Esophagus squamous epithelium (tissue), 4 donors: ENCODE results near the gene FAM163A.

Experiments used
- POLR2A ChIP-seq, 4 donors: fragments of 450-650 bp; IDR thresholded peaks; one replicate each; pipeline ENCODE4 v1.6.1; 2017; ENCODE audit warnings: antibody characterized with exemption in 4 of 4, mild to moderate bottlenecking in 4 of 4, moderate library complexity in 3 of 4
- TF ChIP-seq, protein P1 (sequence below), 6 experiments: fragments of 450-650 bp in 4 of 6; fragments of 200-600 bp in 2 of 6; sonication (generic) in 2 of 6; IDR thresholded peaks; one replicate each; pipeline ENCODE4 v1.5.1; 2016 to 2019; ENCODE audit warnings: antibody characterized with exemption in 6 of 6, mild to moderate bottlenecking in 4 of 6, moderate library complexity in 4 of 6

DNA sequence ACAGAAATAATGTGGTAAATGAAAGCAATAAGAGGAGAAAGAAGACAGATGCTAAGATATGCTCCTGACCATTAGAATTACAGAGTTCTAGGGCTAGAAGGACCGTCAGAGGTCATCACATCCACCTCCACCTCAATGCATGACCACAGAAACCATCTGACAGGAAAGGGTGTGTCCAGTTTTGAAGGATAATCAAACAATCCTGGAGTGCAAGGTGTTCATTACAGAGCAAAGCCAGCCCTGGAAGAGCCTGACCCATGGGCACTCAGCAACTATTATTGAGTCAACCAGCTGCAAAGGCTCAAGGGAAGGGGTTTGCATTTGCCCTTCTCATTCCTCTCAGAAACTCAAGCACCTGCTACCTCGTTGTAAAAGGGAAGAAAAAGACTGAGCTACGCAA lies 88.1 kb downstream of the FAM163A start:
- TF ChIP-seq, protein P1, sequence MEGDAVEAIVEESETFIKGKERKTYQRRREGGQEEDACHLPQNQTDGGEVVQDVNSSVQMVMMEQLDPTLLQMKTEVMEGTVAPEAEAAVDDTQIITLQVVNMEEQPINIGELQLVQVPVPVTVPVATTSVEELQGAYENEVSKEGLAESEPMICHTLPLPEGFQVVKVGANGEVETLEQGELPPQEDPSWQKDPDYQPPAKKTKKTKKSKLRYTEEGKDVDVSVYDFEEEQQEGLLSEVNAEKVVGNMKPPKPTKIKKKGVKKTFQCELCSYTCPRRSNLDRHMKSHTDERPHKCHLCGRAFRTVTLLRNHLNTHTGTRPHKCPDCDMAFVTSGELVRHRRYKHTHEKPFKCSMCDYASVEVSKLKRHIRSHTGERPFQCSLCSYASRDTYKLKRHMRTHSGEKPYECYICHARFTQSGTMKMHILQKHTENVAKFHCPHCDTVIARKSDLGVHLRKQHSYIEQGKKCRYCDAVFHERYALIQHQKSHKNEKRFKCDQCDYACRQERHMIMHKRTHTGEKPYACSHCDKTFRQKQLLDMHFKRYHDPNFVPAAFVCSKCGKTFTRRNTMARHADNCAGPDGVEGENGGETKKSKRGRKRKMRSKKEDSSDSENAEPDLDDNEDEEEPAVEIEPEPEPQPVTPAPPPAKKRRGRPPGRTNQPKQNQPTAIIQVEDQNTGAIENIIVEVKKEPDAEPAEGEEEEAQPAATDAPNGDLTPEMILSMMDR (IDR thresholded peaks at IDR 0.05), result no peak
- no peak for TF ChIP-seq POLR2A (IDR thresholded peaks at IDR 0.05)
